ENCODE data around the gene UGT1A8. TPM values are rescaled to one million over a fixed set of nuclear protein-coding genes. Genes with fewer than 3 reads are reported as not detected.
"Not testable (repeated sequence)": the region's sequence is repeated elsewhere in the genome, so short reads cannot be mapped to it uniquely, and the experiment has no call there.

Gene UGT1A8
- total RNA-seq, 1 experiment from 2014 or later: not detected

GRCh38 chr2:233679196-233679595 is 61.8 kb downstream of the UGT1A8 start:
- in situ Hi-C loops (cut with HindIII; ENCODE audit: low sequenced_read_pairs): no loop called here
- no peak for DNase-seq (ENCODE audit: low spot score)

GRCh38 chr2:233680361-233681045 is 63.1 kb downstream of the UGT1A8 start:
- no peak for DNase-seq (ENCODE audit: low spot score)
- in situ Hi-C loops (cut with HindIII; ENCODE audit: low sequenced_read_pairs): no loop called here

DNA sequence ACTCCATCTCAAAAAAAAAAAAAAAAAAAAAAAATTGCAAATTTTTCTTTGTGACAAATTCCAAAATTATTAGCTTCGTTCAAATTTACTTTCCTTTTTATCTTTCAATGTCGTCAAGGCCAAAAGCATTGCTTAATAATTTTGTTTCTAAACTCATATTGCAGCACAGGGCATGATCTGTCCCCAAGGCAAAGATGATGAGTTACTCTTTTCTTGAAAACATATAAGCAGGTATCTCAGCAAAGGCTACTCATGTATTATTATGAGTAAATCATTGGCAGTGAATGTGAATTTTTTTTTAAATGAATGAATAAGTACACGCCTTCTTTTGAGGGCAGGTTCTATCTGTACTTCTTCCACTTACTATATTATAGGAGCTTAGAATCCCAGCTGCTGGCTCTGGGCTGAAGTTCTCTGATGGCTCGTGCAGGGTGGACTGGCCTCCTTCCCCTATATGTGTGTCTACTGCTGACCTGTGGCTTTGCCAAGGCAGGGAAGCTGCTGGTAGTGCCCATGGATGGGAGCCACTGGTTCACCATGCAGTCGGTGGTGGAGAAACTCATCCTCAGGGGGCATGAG is 64.2 kb downstream of the UGT1A8 start, which contains the start of gene UGT1A7:
TSS of gene UGT1A7 (plus strand) at position 381 of the 579 bp plus-strand sequence. CDS start at position 418, 37 bp downstream.
- in situ Hi-C loops (cut with HindIII; ENCODE audit: low sequenced_read_pairs): no loop called here

DNA sequence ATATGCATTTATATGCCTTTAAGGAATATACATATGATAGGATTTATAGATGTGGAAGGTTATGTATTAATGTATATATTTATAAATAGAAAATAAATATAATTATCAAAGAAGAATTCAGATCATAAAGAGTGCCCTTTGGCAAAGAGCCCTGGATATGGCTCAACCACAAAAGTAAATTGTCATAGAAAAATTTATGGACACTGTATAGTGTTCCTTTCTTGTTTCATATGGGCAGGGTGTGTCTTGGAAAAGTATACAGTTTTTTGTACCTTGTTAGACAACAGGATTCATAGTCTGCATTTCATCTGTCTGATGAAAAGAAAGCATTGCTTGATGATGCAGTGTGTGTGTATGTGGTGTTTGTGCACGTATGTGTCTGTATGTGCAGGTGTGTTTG is 67.2 kb downstream of the UGT1A8 start:
- in situ Hi-C loops (cut with HindIII; ENCODE audit: low sequenced_read_pairs): no loop called here
- no peak for DNase-seq (ENCODE audit: low spot score)

More for the DNA sequence above, 64.2 kb downstream of the UGT1A8 start, which contains the start of gene UGT1A7:
- DNase-seq (ENCODE audit: low spot score): no peak

DNA sequence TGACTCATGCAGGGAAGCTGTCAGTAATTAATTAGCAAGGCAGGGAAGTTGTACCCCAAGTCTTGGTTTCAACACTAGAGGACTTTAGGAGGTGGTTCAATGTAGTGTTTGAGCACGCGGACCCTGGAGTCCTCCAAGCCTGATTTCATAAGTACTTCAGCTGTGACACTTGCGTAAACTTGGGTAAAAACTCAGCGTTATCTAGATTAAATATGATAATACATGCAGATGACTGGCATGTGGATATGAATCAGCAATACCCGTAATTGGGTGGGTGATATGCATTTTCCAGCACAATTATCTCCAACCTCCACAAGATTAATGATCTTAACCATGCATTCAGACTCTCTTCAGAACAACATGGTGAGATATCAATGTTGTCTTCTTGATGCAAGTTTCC is 69.5 kb downstream of the UGT1A8 start:
- DNase-seq (ENCODE audit: low spot score): no peak
- in situ Hi-C loops (cut with HindIII; ENCODE audit: low sequenced_read_pairs): no loop called here

GRCh38 chr2:233688341-233688740 is 70.9 kb downstream of the UGT1A8 start:
- DNase-seq (ENCODE audit: low spot score): no peak
- in situ Hi-C loops (cut with HindIII; ENCODE audit: low sequenced_read_pairs): no loop called here

GRCh38 chr2:233689031-233689430 is 71.6 kb downstream of the UGT1A8 start:
- in situ Hi-C loops (cut with HindIII; ENCODE audit: low sequenced_read_pairs): no loop called here
- no peak for DNase-seq (ENCODE audit: low spot score)

DNA sequence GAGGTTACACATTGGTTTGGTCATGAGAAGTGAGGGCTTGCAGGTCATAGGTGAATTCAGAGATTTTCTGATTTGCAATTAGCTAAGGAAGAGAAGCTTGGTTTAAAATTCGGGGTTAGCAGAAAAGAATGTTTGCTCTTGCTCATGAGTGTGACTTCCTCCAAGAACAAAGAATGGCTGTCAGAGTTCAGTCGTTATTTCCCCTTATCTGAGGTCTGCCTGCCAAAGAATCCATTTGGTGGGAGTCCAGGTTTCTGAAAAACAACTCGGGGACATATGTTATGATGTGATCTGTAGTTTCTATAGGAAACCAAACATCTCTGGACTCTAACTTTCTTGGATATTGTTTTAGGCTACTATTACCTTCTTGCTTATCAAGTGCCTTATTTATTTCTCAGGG is 72.1 kb downstream of the UGT1A8 start:
- in situ Hi-C loops (cut with HindIII; ENCODE audit: low sequenced_read_pairs): no loop called here
- no peak for DNase-seq (ENCODE audit: low spot score)

GRCh38 chr2:233690444-233690843 is 73.0 kb downstream of the UGT1A8 start:
- in situ Hi-C loops (cut with HindIII; ENCODE audit: low sequenced_read_pairs): no loop called here
- DNase-seq (ENCODE audit: low spot score): no peak

DNA sequence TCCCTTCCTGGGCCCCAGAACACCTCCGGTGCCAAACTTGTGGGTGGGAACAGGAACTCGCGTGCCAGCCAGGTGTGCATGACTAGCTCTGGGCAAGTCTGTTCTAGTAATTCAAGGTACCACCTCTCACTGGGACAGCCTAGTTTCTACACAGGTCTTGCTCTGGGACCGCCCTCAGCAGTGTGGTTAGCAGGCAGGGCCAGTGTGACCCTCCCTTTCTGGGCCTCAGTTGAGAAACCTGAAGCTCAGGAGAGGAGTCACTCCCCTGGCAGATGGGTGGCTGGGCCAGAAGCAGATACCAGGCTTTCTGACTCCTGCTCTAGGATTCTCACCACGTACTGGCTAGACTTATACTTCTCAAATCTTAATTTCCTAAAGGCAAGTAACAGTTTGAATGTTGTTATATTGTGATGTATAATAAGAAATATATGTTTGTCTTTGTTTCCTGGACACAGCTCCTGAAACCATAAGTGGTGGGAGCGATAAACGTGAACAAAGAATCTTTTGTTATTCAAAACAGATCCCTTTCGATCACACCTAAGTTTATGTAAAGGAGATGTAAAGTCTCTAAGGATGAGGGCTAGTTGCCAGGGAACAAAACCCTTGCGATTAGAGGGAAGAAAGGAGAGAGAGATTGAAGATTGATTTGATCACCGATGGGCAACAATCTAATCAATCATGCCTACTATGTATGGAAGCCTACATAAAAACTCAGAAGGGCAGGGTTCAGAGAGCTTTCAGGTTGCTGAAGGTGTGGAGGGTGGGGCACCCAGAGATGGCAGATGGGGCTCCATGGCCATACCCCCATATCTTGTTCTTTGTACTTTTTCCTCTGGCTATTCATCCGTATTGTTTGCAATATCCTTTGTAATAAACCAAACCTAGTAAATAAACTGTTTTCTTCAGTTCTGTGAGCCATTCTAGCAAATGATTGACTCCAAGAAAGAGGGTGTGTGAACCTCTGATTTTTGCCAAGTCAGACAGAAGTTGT is 74.3 kb downstream of the UGT1A8 start:
- in situ Hi-C loops (cut with HindIII; ENCODE audit: low sequenced_read_pairs): no loop called here
- DNase-seq (ENCODE audit: low spot score): no peak

- in situ Hi-C loops (cut with HindIII; ENCODE audit: low sequenced_read_pairs): no loop called here
- DNase-seq (ENCODE audit: low spot score): no peak
Measured at GRCh38 chr2:233692648-233693047, 75.2 kb downstream of the UGT1A8 start, which contains the start of gene UGT1A6. Gene UGT1A6, plus strand, starts transcription at chr2:233692890. Its CDS starts 115 bp downstream, at chr2:233693005.

DNA sequence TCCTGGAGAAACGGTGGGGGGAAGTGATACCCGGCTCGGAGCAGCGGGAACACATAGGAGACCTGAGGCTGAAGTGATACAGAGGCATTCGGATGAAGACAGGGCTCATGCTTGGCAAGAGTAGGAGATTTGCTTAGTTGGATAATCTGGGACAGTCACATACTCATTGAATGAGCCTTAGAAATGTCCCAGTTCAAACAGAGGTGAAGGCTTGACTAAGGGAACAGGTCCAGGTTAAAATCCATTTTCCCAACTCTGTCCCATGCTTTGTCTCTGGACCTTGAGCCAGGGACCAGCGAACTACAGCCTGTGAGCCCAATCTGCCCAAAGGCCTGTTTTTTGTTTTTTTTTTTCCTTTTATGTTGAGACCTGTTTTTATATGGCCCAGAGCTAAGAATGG is 76.5 kb downstream of the UGT1A8 start:
- in situ Hi-C loops (cut with HindIII; ENCODE audit: low sequenced_read_pairs): no loop called here
- DNase-seq (ENCODE audit: low spot score): no peak

DNA sequence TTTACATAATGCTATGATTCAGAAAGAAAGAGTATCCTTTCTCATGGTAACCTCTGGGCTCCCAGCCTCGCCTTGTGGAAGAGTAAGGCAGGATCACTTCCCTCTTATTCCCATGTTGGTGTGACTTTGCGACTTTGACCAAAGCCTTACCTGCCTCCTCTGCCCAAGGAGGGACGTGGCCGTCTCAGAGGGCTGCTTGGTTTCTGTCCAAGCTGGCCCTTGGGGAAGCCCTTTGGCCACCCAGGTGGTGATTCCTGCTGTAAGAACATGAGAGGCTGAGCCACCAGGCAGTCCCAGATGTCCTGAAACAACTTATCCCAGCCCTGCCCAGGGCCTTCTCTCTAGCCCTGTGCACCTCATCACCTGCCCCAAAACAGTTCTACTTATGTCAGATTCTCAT is 81.3 kb downstream of the UGT1A8 start:
- DNase-seq (ENCODE audit: low spot score): no peak
- in situ Hi-C loops (cut with HindIII; ENCODE audit: low sequenced_read_pairs): no loop called here

DNA sequence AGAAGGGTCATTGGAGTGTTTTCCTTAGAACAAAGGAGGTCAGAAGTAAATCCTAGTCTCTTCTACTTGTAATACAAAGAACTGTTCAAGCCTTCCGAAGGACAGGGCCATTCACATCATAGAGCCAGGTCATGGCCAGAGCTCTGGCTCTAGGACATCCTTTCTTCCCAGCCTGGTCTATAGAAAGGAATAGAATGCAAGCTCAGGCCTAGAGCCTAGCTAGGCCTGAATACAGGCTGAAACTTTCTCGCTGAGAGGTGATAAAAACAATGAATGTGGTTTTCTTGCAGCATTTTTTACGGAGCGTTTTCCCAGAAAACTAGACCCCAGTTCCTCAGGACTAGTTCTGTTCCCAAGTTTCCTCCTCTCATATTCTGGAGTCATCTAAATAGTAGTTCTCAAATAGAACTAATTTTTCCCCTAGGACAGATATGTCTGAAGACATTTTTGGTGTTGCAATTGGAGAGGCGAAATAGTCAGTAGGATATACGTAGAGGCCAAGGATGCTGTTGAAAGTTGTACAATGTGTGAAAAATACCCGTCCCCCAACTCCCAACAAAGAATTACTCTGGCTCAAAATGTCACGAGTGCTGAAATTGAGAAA is 82.1 kb downstream of the UGT1A8 start:
- no peak for DNase-seq (ENCODE audit: low spot score)
- in situ Hi-C loops (cut with HindIII; ENCODE audit: low sequenced_read_pairs): no loop called here

GRCh38 chr2:233700028-233700635 is 82.7 kb downstream of the UGT1A8 start:
- no peak for DNase-seq (ENCODE audit: low spot score)
- in situ Hi-C loops (cut with HindIII; ENCODE audit: low sequenced_read_pairs): no loop called here

DNA sequence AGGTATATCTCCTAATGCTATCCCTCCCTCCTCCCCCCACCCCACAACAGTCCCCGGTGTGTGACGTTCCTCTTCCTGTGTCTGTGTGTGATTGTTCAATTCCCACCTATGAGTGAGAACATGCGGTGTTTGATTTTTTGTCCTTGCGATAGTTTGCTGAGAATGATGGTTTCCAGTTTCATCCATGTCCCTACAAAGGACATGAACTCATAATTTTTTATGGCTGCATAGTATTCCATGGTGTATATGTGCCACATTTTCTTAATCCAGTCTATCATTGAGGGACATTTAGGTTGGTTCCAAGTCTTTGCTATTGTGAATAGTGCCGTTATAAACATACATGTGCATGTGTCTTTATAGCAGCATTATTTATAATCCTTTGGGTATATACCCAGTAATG is 83.4 kb downstream of the UGT1A8 start:
- in situ Hi-C loops (cut with HindIII; ENCODE audit: low sequenced_read_pairs); DNase-seq (ENCODE audit: low spot score): not testable (repeated sequence)

DNA sequence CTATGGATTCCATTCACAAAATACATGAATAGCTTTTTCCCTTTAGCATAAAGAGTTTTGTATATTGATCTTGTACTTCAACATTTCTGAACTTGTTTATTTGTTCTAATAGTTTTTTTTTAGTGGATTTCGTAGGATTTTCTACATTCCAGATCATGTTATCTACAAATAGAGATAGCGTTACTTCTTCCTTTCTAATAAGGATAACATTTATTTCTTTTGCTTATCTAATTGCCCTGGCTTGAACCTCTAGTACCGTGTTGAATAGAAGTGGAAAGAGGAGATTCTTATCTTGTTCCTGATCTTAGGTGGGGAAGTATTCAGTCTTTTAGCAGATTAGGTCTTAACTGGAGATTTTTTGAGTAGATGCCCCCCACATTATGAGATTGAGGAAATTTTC is 84.8 kb downstream of the UGT1A8 start:
- DNase-seq (ENCODE audit: low spot score): no peak
- in situ Hi-C loops (cut with HindIII; ENCODE audit: low sequenced_read_pairs): no loop called here

DNA sequence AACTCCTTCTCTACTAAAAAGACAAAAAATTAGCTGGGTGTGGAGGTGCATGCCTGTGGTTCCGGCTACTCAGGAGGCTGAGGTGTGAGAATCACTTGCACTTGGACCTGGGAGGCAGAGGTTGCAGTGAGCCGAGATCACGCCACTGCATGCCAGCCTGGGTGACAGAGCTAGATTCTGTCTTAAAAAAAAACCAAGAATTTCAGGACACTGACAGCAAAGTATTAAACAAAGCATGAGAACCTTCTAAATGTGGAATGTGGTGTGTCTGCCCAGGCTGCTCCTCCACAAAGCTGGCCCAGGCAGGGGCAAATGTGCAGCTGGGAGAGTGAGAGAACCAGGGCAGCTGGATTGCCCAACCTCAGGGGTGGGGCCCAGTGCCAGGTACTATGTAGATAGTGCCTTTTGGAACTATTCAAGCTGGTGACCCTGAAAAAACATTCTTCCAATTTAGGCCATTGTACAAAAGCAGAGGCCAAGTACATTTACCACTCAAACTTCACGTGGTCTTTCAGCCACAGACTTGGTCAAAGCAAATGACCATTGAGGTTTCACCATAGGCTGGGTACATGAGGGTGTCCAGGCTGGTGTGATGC is 88.6 kb downstream of the UGT1A8 start:
- DNase-seq (ENCODE audit: low spot score): no peak
- in situ Hi-C loops (cut with HindIII; ENCODE audit: low sequenced_read_pairs): no loop called here

DNA sequence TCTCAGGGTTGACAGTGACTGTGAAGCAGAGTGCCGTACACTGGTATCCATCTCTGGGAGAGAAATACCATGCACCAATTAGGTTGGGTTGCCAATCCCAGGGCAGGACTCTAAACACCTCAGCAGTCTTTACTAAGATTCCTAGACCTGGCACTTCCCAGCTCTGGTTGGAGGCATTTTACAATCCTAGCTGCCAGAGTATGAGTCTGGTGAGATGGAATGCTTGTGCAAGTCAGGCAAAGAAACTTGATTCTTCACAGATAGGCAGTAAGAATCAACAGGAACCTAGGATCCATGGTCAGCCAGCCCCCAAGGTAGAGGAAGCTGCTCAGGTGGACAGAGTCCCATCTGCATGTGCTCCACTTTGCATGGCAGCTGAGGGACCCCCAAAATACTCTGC is 89.3 kb downstream of the UGT1A8 start:
- in situ Hi-C loops (cut with HindIII; ENCODE audit: low sequenced_read_pairs): no loop called here
- no peak for DNase-seq (ENCODE audit: low spot score)

Measured in G401 (cell line).